MCF 10A (cell line): ENCODE results near the gene DISP3. TPM values are rescaled to one million over a fixed set of nuclear protein-coding genes. Genes with fewer than 3 reads are reported as not detected.

Experiments
- BruUV-seq: library from RNA; stranded (reverse); fragments of 400-500 nt; replicated peaks from 2 replicates; lab custom pipeline; 2021; lab: Mats Ljungman, UMichigan
- CTCF ChIA-PET: fragments of 300-600 bp; sonication (Branson Sonifier 250); formaldehyde crosslinking; extraction: SDS; loops from one replicate; lab custom pipeline; 2021; ENCODE audit warnings: antibody characterized with exemption, inconsistent platforms; lab: Yijun Ruan, JAX
- POLR2A ChIA-PET: fragments of 300-600, 350-650 bp; sonication (Branson Sonifier 250); formaldehyde crosslinking; extraction: SDS; loops from one replicate; lab custom pipeline; 2020; ENCODE audit warnings: antibody characterized with exemption, inconsistent platforms; lab: Yijun Ruan, JAX
- DNase-seq: peaks from one replicate; pipeline ENCODE4 v3.0.0-alpha.2; 2018; ENCODE audit not compliant: unreplicated experiment
- H3K27ac Mint-ChIP-seq: one replicate; pipeline ENCODE4 v1.8.0; 2022; ENCODE audit warnings: mild to moderate bottlenecking, low read depth, mixed read lengths; ENCODE audit not compliant: unreplicated experiment
- H3K27me3 Mint-ChIP-seq: one replicate; pipeline ENCODE4 v1.8.0; 2022; ENCODE audit warnings: mixed read lengths; ENCODE audit not compliant: insufficient read depth, unreplicated experiment
- H3K36me3 Mint-ChIP-seq: one replicate; pipeline ENCODE4 v1.8.0; 2022; ENCODE audit warnings: mild to moderate bottlenecking, moderate library complexity, mixed read lengths; ENCODE audit not compliant: insufficient read depth, unreplicated experiment
- H3K4me1 Mint-ChIP-seq: one replicate; pipeline ENCODE4 v1.8.0; 2022; ENCODE audit warnings: mixed read lengths; ENCODE audit not compliant: insufficient read depth, unreplicated experiment
- H3K4me3 Mint-ChIP-seq: one replicate; pipeline ENCODE4 v1.8.0; 2022; ENCODE audit warnings: mild to moderate bottlenecking, moderate library complexity, mixed read lengths; ENCODE audit not compliant: unreplicated experiment
- H3K9me3 Mint-ChIP-seq: one replicate; pipeline ENCODE4 v1.8.0; 2022; ENCODE audit warnings: mixed read lengths; ENCODE audit not compliant: unreplicated experiment
- CTCF ChIP-seq: fragments of 200-600 bp; IDR thresholded peaks from one replicate; pipeline ENCODE4 v1.8.0; 2022; ENCODE audit warnings: antibody characterized with exemption, mild to moderate bottlenecking; ENCODE audit not compliant: unreplicated experiment
- intact Hi-C: fragments of 100-400 bp; cut with micrococcal nuclease; formaldehyde crosslinking; loops from 2 replicates; pipeline ENCODE4 v1.14.1; 2022
- total RNA-seq: library from RNA; stranded (reverse); gene quantifications from 2 replicates; pipeline ENCODE4 v1.2.3, GENCODE V29; 2022

DISP3 gene
- total RNA-seq, 1 experiment from 2014 or later = 0.09 TPM

- no peak for TF ChIP-seq CTCF
- CTCF ChIA-PET = interaction anchor here (0.6 kb wide), 1 partner anchor 279 kb away, joined by 3 read pairs; no protein-coding TSS in a partner anchor
- Mint-ChIP-seq H3K27ac (no peak overlapping the region), H3K27me3 (no peaks in the 10 kb centered on the region), H3K36me3 (no peaks in the 10 kb centered on the region), H3K9me3 (no peaks in the 10 kb centered on the region), H3K4me1 (no peaks in the 10 kb centered on the region), H3K4me3 (no peak overlapping the region)
- no TSS peak for BruUV-seq
- intact Hi-C loops = no loop called here
- DNase-seq = no peak
- POLR2A ChIA-PET = no interaction called here
Observed at GRCh38 chr1:11523746-11524464, 45.0 kb downstream of the DISP3 start.

- no peaks in the 10 kb centered on the region for H3K27me3 Mint-ChIP-seq
- intact Hi-C loops = no loop called here
- DNase-seq = no peak
- no peak overlapping the region for H3K4me3 Mint-ChIP-seq
- ChIA-PET CTCF (interaction anchor here (0.6 kb wide), 1 partner anchor 280 kb away, joined by 3 read pairs; no protein-coding TSS in a partner anchor), POLR2A (no interaction called here)
- no peak overlapping the region for H3K27ac Mint-ChIP-seq
- no peaks in the 10 kb centered on the region for H3K4me1 Mint-ChIP-seq
- H3K9me3 Mint-ChIP-seq = no peaks in the 10 kb centered on the region
- no peak for TF ChIP-seq CTCF
- no TSS peak for BruUV-seq
- no peaks in the 10 kb centered on the region for H3K36me3 Mint-ChIP-seq
Observed at GRCh38 chr1:11524465-11525150, 45.7 kb downstream of the DISP3 start.

- Mint-ChIP-seq H3K27ac (no peak overlapping the region), H3K4me1 (no peaks in the 10 kb centered on the region), H3K4me3 (no peak overlapping the region), H3K27me3 (no peaks in the 10 kb centered on the region), H3K9me3 (no peaks in the 10 kb centered on the region), H3K36me3 (no peaks in the 10 kb centered on the region)
- intact Hi-C loops = no loop called here
- ChIA-PET CTCF (no interaction called here), POLR2A (no interaction called here)
- TF ChIP-seq CTCF = no peak
- DNase-seq = no peak
- no TSS peak for BruUV-seq
Observed at GRCh38 chr1:11525151-11525505, 46.2 kb downstream of the DISP3 start.

GRCh38 chr1:11525516-11525915, 46.6 kb downstream of the DISP3 start:
- Mint-ChIP-seq H3K9me3 (no peaks in the 10 kb centered on the region), H3K4me1 (no peaks in the 10 kb centered on the region), H3K27ac (no peak overlapping the region), H3K27me3 (no peaks in the 10 kb centered on the region), H3K36me3 (no peaks in the 10 kb centered on the region), H3K4me3 (no peak overlapping the region)
- no peak for DNase-seq
- POLR2A ChIA-PET = no interaction called here
- no peak for TF ChIP-seq CTCF
- CTCF ChIA-PET = no interaction called here
- BruUV-seq = no TSS peak
- intact Hi-C loops = no loop called here
